ENCODE data around the gene SUN5. TPM values are rescaled to one million over a fixed set of nuclear protein-coding genes. Genes with fewer than 3 reads are reported as not detected.

The SUN5 gene
- total RNA-seq, 1 experiment from 2014 or later = not detected

- Histone ChIP-seq H2AFZ (ENCODE audit: low read length) (no peak overlapping the region), H3K4me1 (ENCODE audit: low read length) (no peaks in the 10 kb centered on the region), H3K4me2 (ENCODE audit: low read depth, low read length, poor library complexity, severe bottlenecking) (no peak overlapping the region), H3K4me3 (ENCODE audit: low read length) (no peak overlapping the region), H3K9ac (ENCODE audit: low read length) (no peak overlapping the region), H4K20me1 (ENCODE audit: insufficient read depth, low read depth, low read length) (no peaks in the 10 kb centered on the region), H3K27ac (ENCODE audit: low read length) (no peak overlapping the region), H3K9me3 (ENCODE audit: low read length) (no peaks in the 10 kb centered on the region), H3K27me3 (ENCODE audit: low read length) (no peaks in the 10 kb centered on the region), H3K9me2 (replicated peaks; ENCODE audit: insufficient read depth, low read length) (no peaks in the 10 kb centered on the region), H3K36me3 (ENCODE audit: insufficient read depth, low read length) (no peaks in the 10 kb centered on the region), H3K79me2 (ENCODE audit: low read length) (no peaks in the 10 kb centered on the region)
- DNase-seq = no peak
These were observed 34.0 kb upstream of the SUN5 start for GRCh38 chr20:33038243-33038642.

- no peaks in the 10 kb centered on the region for H3K27me3 ChIP-seq (ENCODE audit: low read length)
- no peak for DNase-seq
- no peaks in the 10 kb centered on the region for H3K79me2 ChIP-seq (ENCODE audit: low read length)
- no peaks in the 10 kb centered on the region for H3K36me3 ChIP-seq (ENCODE audit: insufficient read depth, low read length)
- H3K9ac ChIP-seq (ENCODE audit: low read length) = no peak overlapping the region
- no peak overlapping the region for H3K4me2 ChIP-seq (ENCODE audit: low read depth, low read length, poor library complexity, severe bottlenecking)
- H3K27ac ChIP-seq (ENCODE audit: low read length) = no peak overlapping the region
- H4K20me1 ChIP-seq (ENCODE audit: insufficient read depth, low read depth, low read length) = no peaks in the 10 kb centered on the region
- no peak overlapping the region for H3K4me3 ChIP-seq (ENCODE audit: low read length)
- no peaks in the 10 kb centered on the region for H3K4me1 ChIP-seq (ENCODE audit: low read length)
- no peaks in the 10 kb centered on the region for H3K9me3 ChIP-seq (ENCODE audit: low read length)
- H2AFZ ChIP-seq (ENCODE audit: low read length) = no peak overlapping the region
- no peaks in the 10 kb centered on the region for H3K9me2 ChIP-seq (replicated peaks; ENCODE audit: insufficient read depth, low read length)
These were observed 33.2 kb upstream of the SUN5 start for GRCh38 chr20:33037456-33037855.

GRCh38 chr20:33034901-33035492 is 30.8 kb upstream of the SUN5 start:
- H3K9ac ChIP-seq (ENCODE audit: low read length) = no peak overlapping the region
- no peak overlapping the region for H2AFZ ChIP-seq (ENCODE audit: low read length)
- DNase-seq = no peak
- no peaks in the 10 kb centered on the region for H3K36me3 ChIP-seq (ENCODE audit: insufficient read depth, low read length)
- no peaks in the 10 kb centered on the region for H3K79me2 ChIP-seq (ENCODE audit: low read length)
- no peak overlapping the region for H3K4me2 ChIP-seq (ENCODE audit: low read depth, low read length, poor library complexity, severe bottlenecking)
- H3K4me3 ChIP-seq (ENCODE audit: low read length) = no peak overlapping the region
- H3K4me1 ChIP-seq (ENCODE audit: low read length) = no peaks in the 10 kb centered on the region
- no peaks in the 10 kb centered on the region for H3K27me3 ChIP-seq (ENCODE audit: low read length)
- no peaks in the 10 kb centered on the region for H4K20me1 ChIP-seq (ENCODE audit: insufficient read depth, low read depth, low read length)
- no peak overlapping the region for H3K27ac ChIP-seq (ENCODE audit: low read length)
- H3K9me3 ChIP-seq (ENCODE audit: low read length) = no peaks in the 10 kb centered on the region
- no peaks in the 10 kb centered on the region for H3K9me2 ChIP-seq (replicated peaks; ENCODE audit: insufficient read depth, low read length)

GRCh38 chr20:33034115-33034514 is 29.9 kb upstream of the SUN5 start:
- H3K9me3 ChIP-seq (ENCODE audit: low read length) = no peaks in the 10 kb centered on the region
- H3K4me2 ChIP-seq (ENCODE audit: low read depth, low read length, poor library complexity, severe bottlenecking) = no peak overlapping the region
- H3K9me2 ChIP-seq (replicated peaks; ENCODE audit: insufficient read depth, low read length) = no peaks in the 10 kb centered on the region
- no peaks in the 10 kb centered on the region for H3K4me1 ChIP-seq (ENCODE audit: low read length)
- H3K27ac ChIP-seq (ENCODE audit: low read length) = no peak overlapping the region
- no peaks in the 10 kb centered on the region for H4K20me1 ChIP-seq (ENCODE audit: insufficient read depth, low read depth, low read length)
- H3K4me3 ChIP-seq (ENCODE audit: low read length) = no peak overlapping the region
- no peak for DNase-seq
- H3K9ac ChIP-seq (ENCODE audit: low read length) = no peak overlapping the region
- H3K79me2 ChIP-seq (ENCODE audit: low read length) = no peaks in the 10 kb centered on the region
- H3K36me3 ChIP-seq (ENCODE audit: insufficient read depth, low read length) = no peaks in the 10 kb centered on the region
- no peak overlapping the region for H2AFZ ChIP-seq (ENCODE audit: low read length)
- no peaks in the 10 kb centered on the region for H3K27me3 ChIP-seq (ENCODE audit: low read length)

- H2AFZ ChIP-seq (ENCODE audit: low read length) = no peak overlapping the region
- no peak overlapping the region for H3K4me3 ChIP-seq (ENCODE audit: low read length)
- no peaks in the 10 kb centered on the region for H3K27me3 ChIP-seq (ENCODE audit: low read length)
- no peaks in the 10 kb centered on the region for H3K4me1 ChIP-seq (ENCODE audit: low read length)
- no peaks in the 10 kb centered on the region for H3K79me2 ChIP-seq (ENCODE audit: low read length)
- H3K9ac ChIP-seq (ENCODE audit: low read length) = no peak overlapping the region
- no peaks in the 10 kb centered on the region for H3K36me3 ChIP-seq (ENCODE audit: insufficient read depth, low read length)
- no peak overlapping the region for H3K27ac ChIP-seq (ENCODE audit: low read length)
- no peaks in the 10 kb centered on the region for H4K20me1 ChIP-seq (ENCODE audit: insufficient read depth, low read depth, low read length)
- no peaks in the 10 kb centered on the region for H3K9me3 ChIP-seq (ENCODE audit: low read length)
- DNase-seq = no peak
- H3K9me2 ChIP-seq (replicated peaks; ENCODE audit: insufficient read depth, low read length) = no peaks in the 10 kb centered on the region
- no peak overlapping the region for H3K4me2 ChIP-seq (ENCODE audit: low read depth, low read length, poor library complexity, severe bottlenecking)
These were observed 29.1 kb upstream of the SUN5 start for GRCh38 chr20:33033381-33033780.

- no peak for DNase-seq
- no peak overlapping the region for H3K4me3 ChIP-seq (ENCODE audit: low read length)
- no peak overlapping the region for H2AFZ ChIP-seq (ENCODE audit: low read length)
- H3K27me3 ChIP-seq (ENCODE audit: low read length) = no peaks in the 10 kb centered on the region
- no peaks in the 10 kb centered on the region for H3K9me3 ChIP-seq (ENCODE audit: low read length)
- H3K9ac ChIP-seq (ENCODE audit: low read length) = no peak overlapping the region
- H3K4me1 ChIP-seq (ENCODE audit: low read length) = no peaks in the 10 kb centered on the region
- H3K4me2 ChIP-seq (ENCODE audit: low read depth, low read length, poor library complexity, severe bottlenecking) = no peak overlapping the region
- H3K9me2 ChIP-seq (replicated peaks; ENCODE audit: insufficient read depth, low read length) = no peaks in the 10 kb centered on the region
- no peak overlapping the region for H3K27ac ChIP-seq (ENCODE audit: low read length)
- no peaks in the 10 kb centered on the region for H3K79me2 ChIP-seq (ENCODE audit: low read length)
- no peaks in the 10 kb centered on the region for H3K36me3 ChIP-seq (ENCODE audit: insufficient read depth, low read length)
- H4K20me1 ChIP-seq (ENCODE audit: insufficient read depth, low read depth, low read length) = no peaks in the 10 kb centered on the region
These were observed 28.3 kb upstream of the SUN5 start for GRCh38 chr20:33032555-33032954.

GRCh38 chr20:33031531-33031930 is 27.3 kb upstream of the SUN5 start, which contains the start of gene BPIFB6:
Gene BPIFB6, plus strand, starts transcription at chr20:33031648. Its CDS starts 0 bp downstream, at chr20:33031648.
- H3K36me3 ChIP-seq (ENCODE audit: insufficient read depth, low read length) = no peaks in the 10 kb centered on the region
- DNase-seq = no peak
- H4K20me1 ChIP-seq (ENCODE audit: insufficient read depth, low read depth, low read length) = no peaks in the 10 kb centered on the region
- H3K4me3 ChIP-seq (ENCODE audit: low read length) = no peak within 1 kb of the TSS
- H3K27me3 ChIP-seq (ENCODE audit: low read length) = no peaks in the 10 kb centered on the region
- no peak within 1 kb of the TSS for H3K27ac ChIP-seq (ENCODE audit: low read length)
- no peak within 1 kb of the TSS for H3K9ac ChIP-seq (ENCODE audit: low read length)
- no peak within 1 kb of the TSS for H3K4me2 ChIP-seq (ENCODE audit: low read depth, low read length, poor library complexity, severe bottlenecking)
- H3K4me1 ChIP-seq (ENCODE audit: low read length) = no peaks in the 10 kb centered on the region
- H2AFZ ChIP-seq (ENCODE audit: low read length) = no peak within 1 kb of the TSS
- no peaks in the 10 kb centered on the region for H3K9me2 ChIP-seq (replicated peaks; ENCODE audit: insufficient read depth, low read length)
- H3K9me3 ChIP-seq (ENCODE audit: low read length) = no peaks in the 10 kb centered on the region
- no peaks in the 10 kb centered on the region for H3K79me2 ChIP-seq (ENCODE audit: low read length)

GRCh38 chr20:33030569-33030968 is 26.3 kb upstream of the SUN5 start:
- Histone ChIP-seq H3K9ac (ENCODE audit: low read length) (no peak overlapping the region), H3K79me2 (ENCODE audit: low read length) (no peaks in the 10 kb centered on the region), H3K4me3 (ENCODE audit: low read length) (no peak overlapping the region), H3K36me3 (ENCODE audit: insufficient read depth, low read length) (no peaks in the 10 kb centered on the region), H3K27me3 (ENCODE audit: low read length) (no peaks in the 10 kb centered on the region), H3K4me1 (ENCODE audit: low read length) (no peaks in the 10 kb centered on the region), H3K4me2 (ENCODE audit: low read depth, low read length, poor library complexity, severe bottlenecking) (no peak overlapping the region), H3K27ac (ENCODE audit: low read length) (no peak overlapping the region), H3K9me2 (replicated peaks; ENCODE audit: insufficient read depth, low read length) (no peaks in the 10 kb centered on the region), H4K20me1 (ENCODE audit: insufficient read depth, low read depth, low read length) (no peaks in the 10 kb centered on the region), H3K9me3 (ENCODE audit: low read length) (no peaks in the 10 kb centered on the region), H2AFZ (ENCODE audit: low read length) (no peak overlapping the region)
- no peak for DNase-seq

- Histone ChIP-seq H3K27me3 (ENCODE audit: low read length) (no peaks in the 10 kb centered on the region), H4K20me1 (ENCODE audit: insufficient read depth, low read depth, low read length) (no peaks in the 10 kb centered on the region), H3K9ac (ENCODE audit: low read length) (no peak overlapping the region), H3K4me3 (ENCODE audit: low read length) (no peak overlapping the region), H3K36me3 (ENCODE audit: insufficient read depth, low read length) (no peaks in the 10 kb centered on the region), H3K27ac (ENCODE audit: low read length) (no peak overlapping the region), H3K9me2 (replicated peaks; ENCODE audit: insufficient read depth, low read length) (no peaks in the 10 kb centered on the region), H3K9me3 (ENCODE audit: low read length) (no peaks in the 10 kb centered on the region), H3K4me1 (ENCODE audit: low read length) (no peaks in the 10 kb centered on the region), H3K79me2 (ENCODE audit: low read length) (no peaks in the 10 kb centered on the region), H2AFZ (ENCODE audit: low read length) (no peak overlapping the region), H3K4me2 (ENCODE audit: low read depth, low read length, poor library complexity, severe bottlenecking) (no peak overlapping the region)
- DNase-seq = no peak
These were observed 25.8 kb upstream of the SUN5 start for GRCh38 chr20:33030076-33030475.
